Endothelial cell (in vitro differentiated cells): ENCODE results near the gene FOSL2. TPM values are rescaled to one million over a fixed set of nuclear protein-coding genes. Genes with fewer than 3 reads are reported as not detected.

Experiments used
- DNase-seq: peaks from one replicate; pipeline ENCODE4 v3.0.0; 2021; ENCODE audit warnings: low spot score
- H3K27ac Mint-ChIP-seq: one replicate; pipeline ENCODE4 v1.8.0; 2021; ENCODE audit warnings: mixed read lengths, inconsistent platforms; ENCODE audit not compliant: unreplicated experiment
- H3K27me3 Mint-ChIP-seq: one replicate; pipeline ENCODE4 v1.8.0; 2021; ENCODE audit warnings: mild to moderate bottlenecking, moderate library complexity, mixed read lengths, inconsistent platforms; ENCODE audit not compliant: unreplicated experiment
- H3K36me3 Mint-ChIP-seq: one replicate; pipeline ENCODE4 v1.8.0; 2021; ENCODE audit warnings: mild to moderate bottlenecking, low read depth, mixed read lengths, inconsistent platforms; ENCODE audit not compliant: unreplicated experiment
- H3K4me1 Mint-ChIP-seq: one replicate; pipeline ENCODE4 v1.8.0; 2021; ENCODE audit warnings: mild to moderate bottlenecking, mixed read lengths, inconsistent platforms; ENCODE audit not compliant: unreplicated experiment
- H3K4me3 Mint-ChIP-seq: one replicate; pipeline ENCODE4 v1.8.0; 2021; ENCODE audit warnings: mild to moderate bottlenecking, mixed read lengths, inconsistent platforms; ENCODE audit not compliant: unreplicated experiment
- H3K9me3 Mint-ChIP-seq: one replicate; pipeline ENCODE4 v1.8.0; 2021; ENCODE audit warnings: mixed read lengths, inconsistent platforms; ENCODE audit not compliant: unreplicated experiment
- total RNA-seq: library from RNA; stranded (reverse); fragmentation: NEBNext Ultra II Directional; extraction: Animal tissue kit (Norgen Biotek cat#: 25700); gene quantifications from one replicate; pipeline ENCODE4 v1.2.1, GENCODE V29; 2021; ENCODE audit not compliant: unreplicated experiment
- TF ChIP-seq, protein P1 (sequence below): fragments of 200-600 bp; sonication (generic); IDR thresholded peaks from one replicate; pipeline ENCODE4 v1.5.0; 2021; ENCODE audit warnings: antibody characterized with exemption; ENCODE audit not compliant: unreplicated experiment

FOSL2 gene
- total RNA-seq, 1 donor from 2014 or later, result 24.4 TPM

DNA sequence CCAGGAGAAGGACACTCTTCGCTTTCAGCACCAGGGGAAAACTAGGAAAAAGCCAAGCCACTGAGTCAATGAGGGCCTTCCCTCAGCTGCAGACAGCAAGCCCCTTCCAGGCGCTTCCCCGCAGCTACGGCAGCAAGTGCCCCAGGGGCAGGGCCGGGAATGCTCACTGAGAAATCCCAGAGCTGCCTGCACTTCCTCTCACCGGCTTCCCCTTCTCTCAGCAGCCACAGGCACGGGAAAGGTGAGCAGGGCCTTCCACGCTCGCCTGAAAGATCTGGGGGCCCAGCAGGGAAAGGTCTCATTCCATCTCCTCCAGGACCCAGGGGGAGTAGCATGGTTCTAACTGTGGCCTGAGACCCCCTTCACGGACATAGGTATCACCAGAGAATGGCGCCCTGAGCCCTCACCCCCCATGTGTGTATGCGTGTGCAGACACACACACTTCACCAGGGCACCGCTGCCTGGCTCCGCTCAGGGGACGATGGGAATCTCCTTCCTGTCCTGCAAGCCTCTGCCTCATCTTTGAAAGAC lies 29.6 kb upstream of the FOSL2 start:
- Mint-ChIP-seq H3K27me3 (peaks cover 11% of the 10 kb centered on the region), H3K36me3 (no peaks in the 10 kb centered on the region), H3K4me3 (peak overlapping the region; percentile 66), H3K27ac (no peak overlapping the region), H3K9me3 (no peaks in the 10 kb centered on the region), H3K4me1 (peaks cover 23% of the 10 kb centered on the region)
- TF ChIP-seq, protein P1, sequence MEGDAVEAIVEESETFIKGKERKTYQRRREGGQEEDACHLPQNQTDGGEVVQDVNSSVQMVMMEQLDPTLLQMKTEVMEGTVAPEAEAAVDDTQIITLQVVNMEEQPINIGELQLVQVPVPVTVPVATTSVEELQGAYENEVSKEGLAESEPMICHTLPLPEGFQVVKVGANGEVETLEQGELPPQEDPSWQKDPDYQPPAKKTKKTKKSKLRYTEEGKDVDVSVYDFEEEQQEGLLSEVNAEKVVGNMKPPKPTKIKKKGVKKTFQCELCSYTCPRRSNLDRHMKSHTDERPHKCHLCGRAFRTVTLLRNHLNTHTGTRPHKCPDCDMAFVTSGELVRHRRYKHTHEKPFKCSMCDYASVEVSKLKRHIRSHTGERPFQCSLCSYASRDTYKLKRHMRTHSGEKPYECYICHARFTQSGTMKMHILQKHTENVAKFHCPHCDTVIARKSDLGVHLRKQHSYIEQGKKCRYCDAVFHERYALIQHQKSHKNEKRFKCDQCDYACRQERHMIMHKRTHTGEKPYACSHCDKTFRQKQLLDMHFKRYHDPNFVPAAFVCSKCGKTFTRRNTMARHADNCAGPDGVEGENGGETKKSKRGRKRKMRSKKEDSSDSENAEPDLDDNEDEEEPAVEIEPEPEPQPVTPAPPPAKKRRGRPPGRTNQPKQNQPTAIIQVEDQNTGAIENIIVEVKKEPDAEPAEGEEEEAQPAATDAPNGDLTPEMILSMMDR, result no peak
- peak; percentile 28 for DNase-seq

DNA sequence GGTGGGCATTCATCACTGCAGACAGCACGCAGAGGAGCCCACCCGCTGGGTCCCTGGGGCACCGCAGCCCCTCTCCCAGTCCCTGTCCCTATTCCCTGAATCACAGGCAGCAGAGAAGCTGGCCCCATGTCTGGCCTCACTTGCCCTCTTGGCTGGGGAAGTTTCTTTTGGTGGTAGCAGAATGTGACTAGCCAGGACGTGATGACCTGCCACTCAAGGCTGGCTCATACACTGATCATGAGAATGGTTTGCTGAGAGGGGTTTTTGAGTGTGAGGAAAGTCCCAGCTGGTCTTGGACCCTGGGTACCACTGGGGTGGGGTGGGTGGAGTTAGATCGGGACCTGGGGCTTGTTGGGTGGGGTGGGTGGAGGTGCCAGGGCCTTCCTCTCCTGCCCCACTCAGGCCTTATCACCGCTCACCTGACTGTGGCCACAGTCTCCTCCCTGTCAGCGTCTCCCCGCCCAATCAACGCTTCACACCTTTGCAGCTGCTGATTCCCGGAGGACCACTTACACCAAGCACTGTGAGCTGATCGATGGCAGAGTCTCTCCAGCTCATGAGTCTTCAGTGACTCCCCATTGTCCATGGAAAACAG lies 28.9 kb upstream of the FOSL2 start:
- Mint-ChIP-seq H3K4me3 (no peak overlapping the region), H3K4me1 (peaks cover 25% of the 10 kb centered on the region), H3K9me3 (no peaks in the 10 kb centered on the region), H3K27ac (no peak overlapping the region), H3K27me3 (peaks cover 11% of the 10 kb centered on the region), H3K36me3 (no peaks in the 10 kb centered on the region)
- DNase-seq, result no peak
- TF ChIP-seq, protein P1, result no peak

DNA sequence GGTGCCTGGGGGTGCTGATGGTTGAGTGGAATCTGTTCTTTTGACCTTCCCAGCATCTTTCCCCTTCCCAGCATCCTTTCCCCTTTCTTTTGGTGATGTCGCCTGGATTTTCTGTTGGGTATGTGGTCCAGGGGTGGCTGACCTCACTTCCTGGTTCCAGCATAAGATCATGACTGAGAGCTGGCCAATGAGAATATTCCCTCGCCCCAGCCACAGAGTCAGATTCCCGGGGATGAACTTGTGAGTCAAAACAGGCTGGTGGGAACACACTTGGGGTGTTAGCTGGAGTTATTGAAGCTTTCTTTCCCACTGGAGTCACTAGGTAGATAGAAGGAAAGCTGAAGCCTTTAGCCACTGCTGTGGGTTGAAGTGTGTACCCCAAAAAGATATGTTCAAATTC lies 28.0 kb upstream of the FOSL2 start:
- TF ChIP-seq, protein P1, result no peak

DNA sequence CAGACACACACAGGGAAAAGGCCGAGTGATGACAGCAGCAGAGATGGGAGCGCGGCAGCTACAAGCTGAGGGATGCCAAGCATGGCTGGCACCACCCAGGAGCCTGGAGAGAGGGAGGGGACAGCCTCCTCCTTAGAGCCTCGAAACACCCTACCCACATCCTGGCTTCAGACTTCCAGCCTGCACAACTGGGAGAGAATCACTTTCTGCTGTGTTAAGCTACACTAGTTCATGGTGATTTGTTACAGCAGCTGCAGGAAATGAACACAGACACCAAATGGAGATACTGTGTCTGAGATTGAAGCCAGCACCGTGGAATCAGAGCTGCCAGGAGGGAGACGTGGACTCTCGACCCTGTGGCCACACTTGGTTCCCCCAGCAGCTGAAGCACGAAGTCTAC lies 27.5 kb upstream of the FOSL2 start:
- TF ChIP-seq, protein P1, result no peak
- Mint-ChIP-seq H3K27me3 (peaks cover 10% of the 10 kb centered on the region), H3K9me3 (no peaks in the 10 kb centered on the region), H3K27ac (no peak overlapping the region), H3K36me3 (no peaks in the 10 kb centered on the region), H3K4me3 (no peak overlapping the region), H3K4me1 (peaks cover 27% of the 10 kb centered on the region)
- no peak for DNase-seq

More for the DNA sequence above, 28.0 kb upstream of the FOSL2 start:
- DNase-seq, result no peak
- peaks cover 27% of the 10 kb centered on the region for H3K4me1 Mint-ChIP-seq
- H3K4me3 Mint-ChIP-seq, result no peak overlapping the region
- no peaks in the 10 kb centered on the region for H3K9me3 Mint-ChIP-seq
- H3K27me3 Mint-ChIP-seq, result peaks cover 10% of the 10 kb centered on the region
- H3K27ac Mint-ChIP-seq, result no peak overlapping the region
- no peaks in the 10 kb centered on the region for H3K36me3 Mint-ChIP-seq

DNA sequence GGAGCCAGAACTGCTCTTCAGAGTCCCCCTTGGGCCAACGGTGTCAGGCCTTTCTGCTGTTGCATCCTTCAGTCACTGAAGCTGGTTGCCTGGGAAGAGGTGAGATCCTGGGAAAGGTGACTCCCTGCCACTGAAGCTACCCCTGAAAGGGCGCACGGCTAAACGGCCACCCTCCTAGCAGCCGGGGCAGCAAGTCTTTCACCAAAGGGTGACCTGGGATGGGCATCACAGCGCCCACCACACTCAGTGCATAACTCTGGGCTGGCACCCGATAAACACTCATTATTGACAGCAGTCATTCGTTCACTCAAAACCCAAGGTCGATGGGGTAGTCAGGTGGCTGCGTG lies 26.5 kb upstream of the FOSL2 start:
- Mint-ChIP-seq H3K27me3 (peaks cover 10% of the 10 kb centered on the region), H3K4me1 (peaks cover 27% of the 10 kb centered on the region), H3K9me3 (no peaks in the 10 kb centered on the region), H3K4me3 (no peak overlapping the region), H3K36me3 (no peaks in the 10 kb centered on the region), H3K27ac (no peak overlapping the region)
- no peak for DNase-seq
- TF ChIP-seq, protein P1, result no peak
